Neural cell (in vitro differentiated cells): ENCODE measurements around the gene IFNA21. TPM values are rescaled to one million over a fixed set of nuclear protein-coding genes. Genes with fewer than 3 reads are reported as not detected.

Experiments
- H2AFZ ChIP-seq: fragments of 200-600, 300-800 bp; sonication (generic), shearing (Covaris generic); 2 replicates; pipeline ENCODE4 v1.6.0; 2014; ENCODE audit warnings: low read depth, mild to moderate bottlenecking, antibody characterized with exemption, low read length, moderate library complexity
- H3F3A ChIP-seq: fragments of 200-600 bp; shearing (Covaris generic); 2 replicates; pipeline ENCODE4 v1.6.1; 2016; ENCODE audit warnings: mild to moderate bottlenecking, moderate library complexity, mixed read lengths, antibody characterized with exemption, low read length; ENCODE audit not compliant: insufficient read depth, poor library complexity, severe bottlenecking
- H3K27ac ChIP-seq: fragments of 200-600, 300-800 bp; sonication (generic), shearing (Covaris generic); 2 replicates; pipeline ENCODE4 v1.5.1; 2014; ENCODE audit warnings: mild to moderate bottlenecking, low read length, moderate library complexity
- H3K27me3 ChIP-seq: fragments of 300-800, 200-600 bp; sonication (generic), shearing (Covaris generic); 2 replicates; pipeline ENCODE4 v1.6.0; 2014; ENCODE audit warnings: mild to moderate bottlenecking, low read depth, low read length, moderate library complexity; ENCODE audit not compliant: insufficient read depth
- H3K36me3 ChIP-seq: fragments of 300-800, 200-600 bp; sonication (generic), shearing (Covaris generic); 2 replicates; pipeline ENCODE4 v1.5.1; 2014; ENCODE audit warnings: mild to moderate bottlenecking, antibody characterized with exemption, low read length, moderate library complexity; ENCODE audit not compliant: insufficient read depth
- H3K4me2 ChIP-seq: fragments of 300-800, 200-600 bp; sonication (generic), shearing (Covaris generic); 2 replicates; pipeline ENCODE4 v1.6.0; 2014; ENCODE audit warnings: mild to moderate bottlenecking, low read length
- H3K4me3 ChIP-seq: fragments of 300-800, 200-600 bp; sonication (generic), shearing (Covaris generic); 2 replicates; pipeline ENCODE4 v1.5.1; 2014; ENCODE audit warnings: mild to moderate bottlenecking, low read length, moderate library complexity
- H3K79me2 ChIP-seq: fragments of 200-600 bp; shearing (Covaris generic); replicated peaks from 2 replicates; pipeline ENCODE4 v1.6.0; 2014; ENCODE audit warnings: mild to moderate bottlenecking, low read length, moderate library complexity; ENCODE audit not compliant: insufficient read depth
- H3K9ac ChIP-seq: fragments of 300-800, 200-600 bp; sonication (generic), shearing (Covaris generic); 2 replicates; pipeline ENCODE4 v1.6.1; 2016; ENCODE audit warnings: mild to moderate bottlenecking, low read length, mixed read lengths
- H3K9me2 ChIP-seq: fragments of 200-600 bp; shearing (Covaris generic); 2 replicates; pipeline ENCODE4 v1.6.1; 2016; ENCODE audit warnings: mild to moderate bottlenecking, low read length, mixed read lengths; ENCODE audit not compliant: insufficient read depth
- H3K9me3 ChIP-seq: fragments of 200-600, 300-800 bp; sonication (generic), shearing (Covaris generic); 2 replicates; pipeline ENCODE4 v1.6.1; 2016; ENCODE audit warnings: mild to moderate bottlenecking, mixed run types, low read length, moderate library complexity, mixed read lengths
- H4K20me1 ChIP-seq: fragments of 200-600 bp; shearing (Covaris generic); 2 replicates; pipeline ENCODE4 v1.6.1; 2016; ENCODE audit warnings: mild to moderate bottlenecking, mixed run types; ENCODE audit not compliant: insufficient read depth
- CTCF ChIP-seq: fragments of 450-650 bp; IDR thresholded peaks from 2 replicates; pipeline ENCODE4 v1.5.1; 2014; ENCODE audit warnings: antibody characterized with exemption, mild to moderate bottlenecking, moderate library complexity; ENCODE audit not compliant: poor library complexity, severe bottlenecking
- EP300 ChIP-seq: fragments of 450-650 bp; conservative IDR thresholded peaks from 2 replicates; pipeline ENCODE4 v1.6.1; 2014; ENCODE audit warnings: antibody characterized with exemption, mild to moderate bottlenecking, moderate library complexity; ENCODE audit not compliant: poor library complexity, severe bottlenecking
- EZH2 ChIP-seq: fragments of 200-600, 300-800 bp; shearing (Covaris generic), sonication (generic); IDR thresholded peaks from 2 replicates; pipeline ENCODE4 v1.6.1; 2014; ENCODE audit warnings: antibody characterized with exemption, low read length, borderline replicate concordance, mild to moderate bottlenecking; ENCODE audit not compliant: insufficient read depth, poor library complexity, severe bottlenecking
- MXI1 ChIP-seq: fragments of 450-650 bp; conservative IDR thresholded peaks from 2 replicates; pipeline ENCODE4 v1.6.1; 2014; ENCODE audit warnings: antibody characterized with exemption, mild to moderate bottlenecking; ENCODE audit not compliant: poor library complexity, severe bottlenecking
- POLR2AphosphoS5 ChIP-seq: IDR thresholded peaks from 2 replicates; pipeline ENCODE4 v1.6.1; 2012
- RAD21 ChIP-seq: fragments of 450-650 bp; conservative IDR thresholded peaks from 2 replicates; pipeline ENCODE4 v1.6.1; 2014; ENCODE audit warnings: antibody characterized with exemption, mild to moderate bottlenecking, moderate library complexity
- REST ChIP-seq: IDR thresholded peaks from 2 replicates; pipeline ENCODE4 v1.6.1; 2012; ENCODE audit warnings: borderline replicate concordance
- SMC3 ChIP-seq: fragments of 450-650 bp; conservative IDR thresholded peaks from 2 replicates; pipeline ENCODE4 v1.6.1; 2014; ENCODE audit warnings: antibody characterized with exemption, mild to moderate bottlenecking, moderate library complexity; ENCODE audit not compliant: poor library complexity
- TAF1 ChIP-seq: IDR thresholded peaks from 2 replicates; pipeline ENCODE4 v1.6.1; 2012; ENCODE audit warnings: low read depth
- polyA plus RNA-seq: library from polyadenylated mRNA; depleted of rRNA; stranded (reverse); fragments of >200 nt; gene quantifications from 2 replicates; pipeline ENCODE4 v1.2.3, GENCODE V29; 2014

IFNA21 gene
- polyA plus RNA-seq, 1 donor from 2014 or later = not detected

DNA sequence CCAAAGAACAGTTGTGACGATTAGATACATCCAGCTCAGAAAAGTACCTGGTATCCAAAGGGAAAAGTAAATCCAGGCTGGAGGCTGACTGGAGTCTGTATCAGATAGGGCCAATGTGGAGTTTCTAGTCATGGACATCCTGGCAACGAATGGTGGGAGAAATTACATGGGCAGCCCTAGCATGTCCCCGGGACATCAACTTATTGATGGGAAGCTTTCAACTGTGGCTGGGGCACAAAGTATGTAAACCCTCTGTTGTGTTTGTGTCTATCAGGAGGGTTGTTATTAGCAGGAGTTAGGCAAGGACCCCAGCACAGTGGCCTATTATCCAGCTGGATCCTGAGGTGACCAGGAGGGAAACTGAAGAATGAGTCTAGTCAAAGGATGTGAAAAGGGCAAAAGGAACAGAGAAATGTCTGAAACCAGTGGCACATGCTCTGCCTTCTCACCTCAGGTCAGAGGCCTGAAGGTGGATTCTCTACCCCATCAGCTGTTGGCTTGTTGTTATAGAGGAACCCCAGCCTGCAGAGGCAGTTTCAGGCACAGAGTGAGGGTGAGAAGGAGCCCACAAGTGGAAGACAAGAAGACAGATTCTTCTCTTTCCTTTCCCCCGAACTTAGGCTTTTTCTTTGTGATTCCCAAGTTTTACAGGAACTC is 44.7 kb downstream of the IFNA21 start:
- Histone ChIP-seq H3K36me3 (no peaks in the 10 kb centered on the region), H3K9ac (no peak overlapping the region), H3K79me2 (no peaks in the 10 kb centered on the region), H4K20me1 (no peaks in the 10 kb centered on the region), H3K27ac (no peak overlapping the region), H3F3A (no peaks in the 10 kb centered on the region), H3K4me2 (no peak overlapping the region), H3K9me3 (no peaks in the 10 kb centered on the region), H2AFZ (no peak overlapping the region), H3K9me2 (no peaks in the 10 kb centered on the region), H3K27me3 (no peaks in the 10 kb centered on the region), H3K4me3 (no peak overlapping the region)
- TF ChIP-seq RAD21 (no peak), SMC3 (no peak), POLR2AphosphoS5 (no peak), TAF1 (no peak), REST (no peak), CTCF (no peak), EZH2 (no peak), MXI1 (no peak), EP300 (no peak)

GRCh38 chr9:21121079-21121478 is 45.4 kb downstream of the IFNA21 start:
- Histone ChIP-seq H3K27ac (no peak overlapping the region), H3F3A (no peaks in the 10 kb centered on the region), H3K9me3 (no peaks in the 10 kb centered on the region), H3K4me3 (no peak overlapping the region), H3K27me3 (no peaks in the 10 kb centered on the region), H4K20me1 (no peaks in the 10 kb centered on the region), H3K4me2 (no peak overlapping the region), H3K79me2 (no peaks in the 10 kb centered on the region), H3K9me2 (no peaks in the 10 kb centered on the region), H3K9ac (no peak overlapping the region), H2AFZ (no peak overlapping the region), H3K36me3 (no peaks in the 10 kb centered on the region)
- TF ChIP-seq REST (no peak), POLR2AphosphoS5 (no peak), CTCF (no peak), EZH2 (no peak), SMC3 (no peak), RAD21 (no peak), MXI1 (no peak), TAF1 (no peak), EP300 (no peak)
